ENCODE measurements around the gene PSORS1C2. TPM values are rescaled to one million over a fixed set of nuclear protein-coding genes. Genes with fewer than 3 reads are reported as not detected.

PSORS1C2 gene
- total RNA-seq, 4 donors from 2014 or later = not detected

DNA sequence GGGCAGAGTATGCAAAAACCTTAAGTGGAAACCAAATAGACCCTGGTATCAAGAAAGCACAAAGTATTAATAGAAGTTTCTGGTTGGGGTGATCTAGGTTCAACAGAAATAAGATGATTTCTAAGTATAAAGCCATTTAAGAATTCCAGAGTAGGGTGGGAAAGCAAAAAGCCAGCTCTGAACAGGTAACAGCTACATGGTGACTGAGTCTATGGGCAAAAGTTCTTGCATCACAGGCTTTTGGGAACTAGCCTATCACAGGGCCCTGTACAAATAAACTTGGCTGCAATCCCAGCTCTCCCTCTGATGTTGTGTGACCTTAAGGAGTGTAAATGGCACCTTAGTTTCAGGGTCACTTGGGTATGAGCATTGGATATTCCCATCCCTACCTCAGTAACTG, 25.1 kb upstream of the PSORS1C2 start:
- H3K27ac ChIP-seq = no peak overlapping the region
- no peak for DNase-seq
- H3K4me3 ChIP-seq (replicated peaks in 1 of 3) = no peak overlapping the region
- H3K27me3 ChIP-seq = no peaks in the 10 kb centered on the region
- no peak for TF ChIP-seq POLR2A (IDR thresholded peaks at IDR 0.05)
- TF ChIP-seq CTCF (IDR thresholded peaks at IDR 0.05) = no peak
- peaks cover 0 to 6% of the 10 kb centered on the region in 2 donors for H3K4me1 ChIP-seq
- intact Hi-C loops (cut with DNase I) = no loop called here
- no peaks in the 10 kb centered on the region for H3K36me3 ChIP-seq
- H3K9me3 ChIP-seq = no peaks in the 10 kb centered on the region

DNA sequence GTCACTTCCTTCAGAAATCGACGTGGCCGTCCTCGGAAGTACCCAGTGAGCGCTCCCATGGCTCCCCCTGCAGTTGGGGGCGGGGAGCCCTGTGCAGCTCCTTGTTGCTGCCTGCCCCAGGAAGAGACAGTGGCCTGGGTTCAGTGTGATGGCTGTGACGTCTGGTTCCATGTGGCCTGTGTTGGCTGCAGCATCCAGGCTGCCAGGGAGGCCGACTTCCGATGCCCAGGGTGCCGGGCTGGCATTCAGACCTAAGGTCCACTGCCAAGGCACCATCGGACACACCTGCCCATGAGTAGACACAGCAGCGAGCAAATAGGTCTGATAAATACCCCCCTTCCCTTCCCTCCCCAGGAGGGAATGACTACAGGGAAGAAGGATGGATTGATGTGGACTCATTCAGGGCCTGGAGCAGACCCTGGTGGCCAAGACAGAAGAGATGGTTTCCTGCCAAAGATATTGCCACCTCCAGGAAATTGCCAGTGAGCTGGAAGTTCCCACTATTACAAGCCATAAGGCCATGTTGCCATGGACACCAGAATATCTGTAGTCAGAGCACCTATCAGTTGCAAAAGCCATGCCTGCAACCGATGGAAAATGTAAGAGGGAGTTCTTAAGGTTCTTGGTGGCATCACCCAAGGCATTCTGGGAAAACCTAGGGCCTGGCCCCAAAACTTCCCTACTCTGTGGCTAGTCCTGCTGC, 23.7 kb upstream of the PSORS1C2 start:
- Histone ChIP-seq H3K27me3 (no peaks in the 10 kb centered on the region), H3K27ac (no peak overlapping the region), H3K4me3 (replicated peaks in 1 of 3) (no peak overlapping the region), H3K9me3 (no peaks in the 10 kb centered on the region), H3K4me1 (peaks cover 3 to 11% of the 10 kb centered on the region in 2 donors), H3K36me3 (no peaks in the 10 kb centered on the region)
- no peak for DNase-seq
- intact Hi-C loops (cut with DNase I) = no loop called here
- 79 to 92% methylated on average over 9 to 12 of the region's 13 CpGs for WGBS, 2 donors
- TF ChIP-seq CTCF (IDR thresholded peaks at IDR 0.05) (no peak), POLR2A (IDR thresholded peaks at IDR 0.05) (no peak)

- H3K27ac ChIP-seq = no peak overlapping the region
- H3K36me3 ChIP-seq = no peaks in the 10 kb centered on the region
- H3K4me1 ChIP-seq = peaks cover 8 to 22% of the 10 kb centered on the region in 2 donors
- H3K27me3 ChIP-seq = no peaks in the 10 kb centered on the region
- H3K9me3 ChIP-seq = no peaks in the 10 kb centered on the region
- intact Hi-C loops (cut with DNase I) = no loop called here
- TF ChIP-seq CTCF (IDR thresholded peaks at IDR 0.05) (no peak), POLR2A (IDR thresholded peaks at IDR 0.05) (no peak)
- WGBS, 2 donors = 92 to 94% methylated on average over 16 to 18 of the region's 19 CpGs
- no peak for DNase-seq
- H3K4me3 ChIP-seq (replicated peaks in 1 of 3) = no peak overlapping the region
These were observed 22.6 kb upstream of the PSORS1C2 start for GRCh38 chr6:31161216-31162126.

- intact Hi-C loops (cut with DNase I) = no loop called here
- WGBS, 2 donors = 5 to 7% methylated on average over 26 to 30 of the region's 35 CpGs
These were observed 20.3 kb upstream of the PSORS1C2 start for GRCh38 chr6:31158863-31159855.

More at GRCh38 chr6:31158863-31159855, 20.3 kb upstream of the PSORS1C2 start:
- peaks cover 8 to 24% of the 10 kb centered on the region in 2 donors for H3K4me1 ChIP-seq
- H3K27ac ChIP-seq = no peak overlapping the region
- H3K36me3 ChIP-seq = peaks cover 0 to 3% of the 10 kb centered on the region in 2 donors
- TF ChIP-seq CTCF (IDR thresholded peaks at IDR 0.05) = no peak
- no peak for TF ChIP-seq POLR2A (IDR thresholded peaks at IDR 0.05)
- DNase-seq = no peak
- H3K4me3 ChIP-seq (replicated peaks in 1 of 3) = peak overlapping the region; percentile 27 to 40 (median 30)
- no peaks in the 10 kb centered on the region for H3K27me3 ChIP-seq
- no peaks in the 10 kb centered on the region for H3K9me3 ChIP-seq
